LNCaP clone FGC (cell line): ENCODE results near the gene TMEM167B.

Experiments
- DNase-seq: peaks from one replicate; pipeline ENCODE4 v3.0.0-alpha.2; 2011; ENCODE audit warnings: low read depth
- H3K4me3 ChIP-seq: 2 replicates; pipeline ENCODE4 v1.5.1; 2011; ENCODE audit warnings: mild to moderate bottlenecking, low read depth, low read length, control low read depth
- CTCF ChIP-seq: IDR thresholded peaks from 2 replicates; pipeline ENCODE4 v1.5.1; 2012; ENCODE audit warnings: mild to moderate bottlenecking; ENCODE audit not compliant: control insufficient read depth, insufficient read depth; ENCODE audit errors: extremely low read depth

TMEM167B gene

GRCh38 chr1:109113590-109114341, 23.2 kb downstream of the TMEM167B start, which contains the start of gene ELAPOR1:
Gene ELAPOR1, plus strand, starts transcription at chr1:109114115. Its CDS starts 69 bp downstream, at chr1:109114184.
- no peak for DNase-seq
- TF ChIP-seq CTCF, result no peak
- H3K4me3 ChIP-seq, result peak within 1 kb of the TSS; percentile 10; the same call in 1 of the 2 replicates

GRCh38 chr1:109114342-109114674, 23.7 kb downstream of the TMEM167B start:
- DNase-seq, result no peak
- peak overlapping the region; percentile 10; the same call in 1 of the 2 replicates for H3K4me3 ChIP-seq
- no peak for TF ChIP-seq CTCF

- no peak overlapping the region for H3K4me3 ChIP-seq
- no peak for TF ChIP-seq CTCF
- DNase-seq, result no peak
Measured at GRCh38 chr1:109115685-109116084, 25.1 kb downstream of the TMEM167B start.

GRCh38 chr1:109116286-109116685, 25.7 kb downstream of the TMEM167B start:
- no peak for DNase-seq
- no peak for TF ChIP-seq CTCF
- H3K4me3 ChIP-seq, result no peak overlapping the region

- H3K4me3 ChIP-seq, result no peak overlapping the region
- no peak for DNase-seq
- TF ChIP-seq CTCF, result no peak
Measured at GRCh38 chr1:109118089-109118488, 27.5 kb downstream of the TMEM167B start.

GRCh38 chr1:109120356-109120755, 29.8 kb downstream of the TMEM167B start:
- DNase-seq, result no peak
- H3K4me3 ChIP-seq, result no peak overlapping the region
- no peak for TF ChIP-seq CTCF

- TF ChIP-seq CTCF, result no peak
- no peak for DNase-seq
Measured at GRCh38 chr1:109131059-109131458, 40.5 kb downstream of the TMEM167B start.

More at GRCh38 chr1:109131059-109131458, 40.5 kb downstream of the TMEM167B start:
- no peak overlapping the region for H3K4me3 ChIP-seq
